ENCODE measurements around the gene KIR2DL3. TPM values are rescaled to one million over a fixed set of nuclear protein-coding genes. Genes with fewer than 3 reads are reported as not detected.

KIR2DL3 gene
- total and polyA plus RNA-seq, 2 experiments from 2014 or later: not detected

DNA sequence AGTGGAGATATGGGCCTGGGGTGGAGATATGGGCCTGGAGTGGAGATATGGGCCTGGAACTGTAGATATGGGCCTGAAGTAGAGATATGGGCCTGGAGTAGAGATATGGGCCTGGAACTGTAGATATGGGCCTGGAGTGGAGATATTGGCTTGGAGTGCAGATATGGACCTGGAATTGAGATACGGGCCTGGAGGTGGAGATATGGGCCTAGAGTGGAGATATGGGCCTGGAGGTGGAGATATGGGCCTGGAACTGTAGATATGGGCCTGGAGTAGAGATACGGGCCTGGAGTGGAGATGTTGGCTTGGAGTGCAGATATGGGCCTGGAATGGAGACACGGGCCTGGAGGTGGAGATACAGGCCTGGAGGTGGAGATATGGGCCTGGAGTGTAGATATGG, 13.7 kb upstream of the KIR2DL3 start:
- DNase-seq (ENCODE audit: low read depth in 1 of 2, low spot score in 1 of 2): no peak
- H3K9me3 ChIP-seq (ENCODE audit: low read depth): no peaks in the 10 kb centered on the region
- no peaks in the 10 kb centered on the region for H3K4me1 ChIP-seq (ENCODE audit: low read depth)
- no peak for TF ChIP-seq CTCF (IDR thresholded peaks at IDR 0.05; ENCODE audit: low read depth, low read length)
- H3K4me3 ChIP-seq: no peak overlapping the region
- no peaks in the 10 kb centered on the region for H3K27me3 ChIP-seq
- H3K36me3 ChIP-seq: no peaks in the 10 kb centered on the region
- H3K27ac ChIP-seq: no peak overlapping the region

GRCh38 chr19:54725321-54725720, 13.0 kb upstream of the KIR2DL3 start:
- Histone ChIP-seq H3K4me1 (ENCODE audit: low read depth) (no peaks in the 10 kb centered on the region), H3K27me3 (no peaks in the 10 kb centered on the region), H3K9me3 (ENCODE audit: low read depth) (no peaks in the 10 kb centered on the region), H3K4me3 (no peak overlapping the region), H3K36me3 (no peaks in the 10 kb centered on the region), H3K27ac (no peak overlapping the region)
- no peak for DNase-seq (ENCODE audit: low read depth in 1 of 2, low spot score in 1 of 2)
- no peak for TF ChIP-seq CTCF (IDR thresholded peaks at IDR 0.05; ENCODE audit: low read depth, low read length)

GRCh38 chr19:54727562-54727961, 10.8 kb upstream of the KIR2DL3 start:
- TF ChIP-seq CTCF (IDR thresholded peaks at IDR 0.05; ENCODE audit: low read depth, low read length): no peak
- H3K36me3 ChIP-seq: no peaks in the 10 kb centered on the region
- no peaks in the 10 kb centered on the region for H3K27me3 ChIP-seq
- no peak overlapping the region for H3K4me3 ChIP-seq
- H3K9me3 ChIP-seq (ENCODE audit: low read depth): no peaks in the 10 kb centered on the region
- no peaks in the 10 kb centered on the region for H3K4me1 ChIP-seq (ENCODE audit: low read depth)
- no peak for DNase-seq (ENCODE audit: low read depth in 1 of 2, low spot score in 1 of 2)
- no peak overlapping the region for H3K27ac ChIP-seq

GRCh38 chr19:54728167-54728566, 10.1 kb upstream of the KIR2DL3 start:
- TF ChIP-seq CTCF (IDR thresholded peaks at IDR 0.05; ENCODE audit: low read depth, low read length): no peak
- Histone ChIP-seq H3K27ac (no peak overlapping the region), H3K4me3 (no peak overlapping the region), H3K27me3 (no peaks in the 10 kb centered on the region), H3K36me3 (no peaks in the 10 kb centered on the region), H3K4me1 (ENCODE audit: low read depth) (no peaks in the 10 kb centered on the region), H3K9me3 (ENCODE audit: low read depth) (no peaks in the 10 kb centered on the region)
- no peak for DNase-seq (ENCODE audit: low read depth in 1 of 2, low spot score in 1 of 2)

GRCh38 chr19:54729416-54730188, 8.7 kb upstream of the KIR2DL3 start:
- Histone ChIP-seq H3K9me3 (ENCODE audit: low read depth) (no peaks in the 10 kb centered on the region), H3K4me1 (ENCODE audit: low read depth) (no peaks in the 10 kb centered on the region), H3K27me3 (no peaks in the 10 kb centered on the region), H3K27ac (no peak overlapping the region), H3K36me3 (no peaks in the 10 kb centered on the region), H3K4me3 (no peak overlapping the region)
- TF ChIP-seq CTCF (IDR thresholded peaks at IDR 0.05; ENCODE audit: low read depth, low read length): no peak
- DNase-seq (ENCODE audit: low read depth in 1 of 2, low spot score in 1 of 2): no peak
